WTC11 (cell line): Measurements from ENCODE around the gene BMP2K. TPM values are rescaled to one million over a fixed set of nuclear protein-coding genes. Genes with fewer than 3 reads are reported as not detected.

Source experiments
- ATAC-seq: fragments of 200-7000 bp; cut with Tn5 transposase; 2 replicates; pipeline ENCODE4 v1.10.0; 2021; ENCODE audit warnings: mild to moderate bottlenecking, moderate library complexity
- CTCF ChIA-PET: fragments of 300-600 bp; sonication (Branson Sonifier 250); formaldehyde crosslinking; loops from one replicate; lab custom pipeline; 2021; ENCODE audit warnings: antibody characterized with exemption; lab: Charles Lee
- POLR2A ChIA-PET: fragments of 350-600 bp; sonication (Branson Sonifier 250); formaldehyde crosslinking; loops from one replicate; lab custom pipeline; 2021; ENCODE audit warnings: antibody characterized with exemption; lab: Charles Lee
- DNase-seq: peaks from one replicate; pipeline ENCODE4 v3.0.0; 2021; ENCODE audit warnings: low spot score
- H3K27ac Mint-ChIP-seq: 2 replicates; pipeline ENCODE4 v1.8.0; 2021; ENCODE audit warnings: mixed read lengths
- H3K27me3 Mint-ChIP-seq: 2 replicates; pipeline ENCODE4 v1.8.0; 2021; ENCODE audit warnings: low read depth, mild to moderate bottlenecking, moderate library complexity, mixed read lengths
- H3K36me3 Mint-ChIP-seq: 2 replicates; pipeline ENCODE4 v1.8.0; 2021; ENCODE audit warnings: mixed read lengths
- H3K4me1 Mint-ChIP-seq: 2 replicates; pipeline ENCODE4 v1.8.0; 2022; ENCODE audit warnings: mixed read lengths
- H3K4me3 Mint-ChIP-seq: 2 replicates; pipeline ENCODE4 v1.8.0; 2021; ENCODE audit warnings: mild to moderate bottlenecking, moderate library complexity, mixed read lengths
- H3K9me3 Mint-ChIP-seq: 2 replicates; pipeline ENCODE4 v1.8.0; 2021; ENCODE audit warnings: mixed read lengths
- CREB1 ChIP-seq: sonication (generic); formaldehyde crosslinking; IDR thresholded peaks from 2 replicates; pipeline ENCODE4 v1.8.0; 2023; ENCODE audit warnings: mild to moderate bottlenecking, missing genetic modification reagents
- FOXJ3 ChIP-seq: sonication (generic); formaldehyde crosslinking; IDR thresholded peaks from 2 replicates; pipeline ENCODE4 v1.9.0; 2021; ENCODE audit warnings: missing genetic modification reagents, mild to moderate bottlenecking, borderline replicate concordance
- GRHL2 ChIP-seq: fragments of 250-450 bp; sonication (Bioruptor Pico); IDR thresholded peaks from 2 replicates; pipeline ENCODE4 v1.8.0; 2022; ENCODE audit warnings: mild to moderate bottlenecking, moderate library complexity; ENCODE audit not compliant: insufficient replicate concordance, severe bottlenecking
- KAT7 ChIP-seq: sonication (generic); formaldehyde crosslinking; IDR thresholded peaks from 2 replicates; pipeline ENCODE4 v1.8.1; 2023; ENCODE audit warnings: missing genetic modification reagents, mild to moderate bottlenecking, borderline replicate concordance
- NFATC4 ChIP-seq: fragments of 250-450 bp; sonication (Bioruptor Pico); IDR thresholded peaks from 2 replicates; pipeline ENCODE4 v1.9.0; 2021; ENCODE audit warnings: mild to moderate bottlenecking
- NFE2L1 ChIP-seq: sonication (generic); formaldehyde crosslinking; IDR thresholded peaks from 2 replicates; pipeline ENCODE4 v1.8.1; 2023; ENCODE audit warnings: missing genetic modification reagents
- RELA ChIP-seq: sonication (generic); formaldehyde crosslinking; IDR thresholded peaks from 2 replicates; pipeline ENCODE4 v1.8.1; 2022; ENCODE audit warnings: missing genetic modification reagents, mild to moderate bottlenecking, borderline replicate concordance
- SMAD4 ChIP-seq: sonication (generic); formaldehyde crosslinking; IDR thresholded peaks from 2 replicates; pipeline ENCODE4 v1.8.0; 2022; ENCODE audit warnings: mild to moderate bottlenecking, missing genetic modification reagents
- USF1 ChIP-seq: sonication (generic); formaldehyde crosslinking; IDR thresholded peaks from 2 replicates; pipeline ENCODE4 v1.8.0; 2022; ENCODE audit warnings: mild to moderate bottlenecking, missing genetic modification reagents
- ZNF138 ChIP-seq: sonication (generic); formaldehyde crosslinking; conservative IDR thresholded peaks from 2 replicates; pipeline ENCODE4 v1.8.1; 2022; ENCODE audit warnings: mild to moderate bottlenecking, moderate library complexity, missing genetic modification reagents
- ZNF232 ChIP-seq: sonication (generic); formaldehyde crosslinking; IDR thresholded peaks from 2 replicates; pipeline ENCODE4 v1.8.0; 2022; ENCODE audit warnings: mild to moderate bottlenecking, missing genetic modification reagents
- ZNF317 ChIP-seq: sonication (generic); formaldehyde crosslinking; IDR thresholded peaks from 2 replicates; pipeline ENCODE4 v1.8.1; 2023; ENCODE audit warnings: low read depth, mild to moderate bottlenecking, moderate library complexity, missing genetic modification reagents, borderline replicate concordance
- ZNF512 ChIP-seq: sonication (generic); formaldehyde crosslinking; IDR thresholded peaks from 2 replicates; pipeline ENCODE4 v1.8.1; 2022; ENCODE audit warnings: missing genetic modification reagents, borderline replicate concordance
- total RNA-seq: library from RNA; stranded (reverse); gene quantifications from 3 replicates; pipeline ENCODE4 v1.2.3, GENCODE V29; 2021
- TF ChIP-seq, protein P1 (sequence below): fragments of 250-450 bp; sonication (Bioruptor Pico); IDR thresholded peaks from 2 replicates; pipeline ENCODE4 v1.8.0; 2021; ENCODE audit warnings: mild to moderate bottlenecking
- TF ChIP-seq, protein P2 (sequence below): fragments of 250-450 bp; sonication (Bioruptor Pico); conservative IDR thresholded peaks from 2 replicates; pipeline ENCODE4 v1.9.0; 2021; ENCODE audit warnings: mild to moderate bottlenecking
- TF ChIP-seq, protein P3 (sequence below): sonication (generic); formaldehyde crosslinking; IDR thresholded peaks from 2 replicates; pipeline ENCODE4 v1.8.0; 2022; ENCODE audit warnings: missing genetic modification reagents
- TF ChIP-seq, protein P4 (sequence below): sonication (generic); formaldehyde crosslinking; IDR thresholded peaks from 2 replicates; pipeline ENCODE4 v1.8.1; 2022; ENCODE audit warnings: mild to moderate bottlenecking, moderate library complexity, missing genetic modification reagents

BMP2K gene
- total RNA-seq, 1 experiment from 2014 or later, result 19.9 TPM

DNA sequence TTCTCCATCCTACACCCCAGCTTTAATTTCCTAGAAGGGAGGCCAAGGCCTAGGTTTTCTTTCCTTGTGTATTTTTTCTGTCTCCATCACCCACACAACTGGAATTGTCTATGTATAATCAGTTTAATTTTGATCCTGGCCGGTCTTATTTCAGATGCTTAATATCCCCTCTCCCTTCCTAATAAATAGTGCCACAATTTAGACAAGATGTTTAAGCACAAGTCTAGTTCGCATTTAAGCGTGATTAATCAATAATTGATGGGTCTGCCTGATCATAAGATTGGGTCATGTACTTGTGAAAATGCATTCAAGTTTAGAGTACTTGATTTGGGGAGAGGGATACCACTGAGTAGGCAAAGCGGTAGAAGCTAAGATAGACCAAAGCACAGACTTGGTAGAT lies 2.4 kb downstream of the BMP2K start:
- H3K4me1 Mint-ChIP-seq, result peaks cover 10% of the 10 kb centered on the region; the same call in 1 of the 2 replicates
- DNase-seq, result no peak
- no peak overlapping the region for H3K4me3 Mint-ChIP-seq
- POLR2A ChIA-PET, result no interaction called here
- H3K9me3 Mint-ChIP-seq, result no peaks in the 10 kb centered on the region
- TF ChIP-seq ZNF317, result no peak
- TF ChIP-seq USF1, result no peak
- TF ChIP-seq NFE2L1, result no peak
- TF ChIP-seq, protein P1, sequence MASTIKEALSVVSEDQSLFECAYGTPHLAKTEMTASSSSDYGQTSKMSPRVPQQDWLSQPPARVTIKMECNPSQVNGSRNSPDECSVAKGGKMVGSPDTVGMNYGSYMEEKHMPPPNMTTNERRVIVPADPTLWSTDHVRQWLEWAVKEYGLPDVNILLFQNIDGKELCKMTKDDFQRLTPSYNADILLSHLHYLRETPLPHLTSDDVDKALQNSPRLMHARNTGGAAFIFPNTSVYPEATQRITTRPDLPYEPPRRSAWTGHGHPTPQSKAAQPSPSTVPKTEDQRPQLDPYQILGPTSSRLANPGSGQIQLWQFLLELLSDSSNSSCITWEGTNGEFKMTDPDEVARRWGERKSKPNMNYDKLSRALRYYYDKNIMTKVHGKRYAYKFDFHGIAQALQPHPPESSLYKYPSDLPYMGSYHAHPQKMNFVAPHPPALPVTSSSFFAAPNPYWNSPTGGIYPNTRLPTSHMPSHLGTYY (CRISPR knock-in tag), result no peak
- TF ChIP-seq, protein P2, sequence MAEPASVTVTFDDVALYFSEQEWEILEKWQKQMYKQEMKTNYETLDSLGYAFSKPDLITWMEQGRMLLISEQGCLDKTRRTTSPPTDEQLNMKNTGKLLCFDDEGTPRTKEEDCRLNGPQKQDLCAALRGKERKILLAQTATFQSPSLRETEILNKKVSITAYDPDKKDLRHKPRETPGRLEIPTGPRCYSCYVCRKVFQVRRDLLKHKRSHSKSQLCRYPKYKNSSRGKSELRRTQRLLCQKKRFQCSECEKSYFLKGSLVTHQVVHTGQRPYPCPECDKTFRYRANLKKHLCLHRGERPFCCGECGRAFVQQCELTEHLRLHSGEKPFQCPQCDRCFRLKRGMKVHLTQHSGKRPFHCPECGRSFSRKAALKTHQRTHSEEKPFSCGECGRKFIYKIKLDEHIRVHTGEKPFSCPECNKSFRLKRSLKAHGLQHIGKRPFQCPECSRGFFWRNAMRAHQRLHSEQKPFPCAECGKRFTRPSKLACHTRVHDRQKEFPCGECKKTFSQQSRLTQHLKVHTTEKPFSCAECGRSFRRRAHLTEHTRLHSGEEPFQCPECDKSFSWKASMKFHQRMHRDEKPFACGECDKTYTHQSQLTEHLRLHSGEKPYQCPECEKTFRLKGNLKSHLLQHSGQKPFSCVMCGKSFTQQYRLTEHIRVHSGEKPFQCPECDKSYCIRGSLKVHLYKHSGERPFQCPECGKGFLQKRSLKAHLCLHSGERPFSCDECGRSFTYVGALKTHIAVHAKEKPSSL (CRISPR knock-in tag), result no peak
- TF ChIP-seq ZNF138, result no peak
- TF ChIP-seq CREB1, result no peak
- TF ChIP-seq GRHL2 (CRISPR knock-in tag), result no peak
- TF ChIP-seq, protein P3, sequence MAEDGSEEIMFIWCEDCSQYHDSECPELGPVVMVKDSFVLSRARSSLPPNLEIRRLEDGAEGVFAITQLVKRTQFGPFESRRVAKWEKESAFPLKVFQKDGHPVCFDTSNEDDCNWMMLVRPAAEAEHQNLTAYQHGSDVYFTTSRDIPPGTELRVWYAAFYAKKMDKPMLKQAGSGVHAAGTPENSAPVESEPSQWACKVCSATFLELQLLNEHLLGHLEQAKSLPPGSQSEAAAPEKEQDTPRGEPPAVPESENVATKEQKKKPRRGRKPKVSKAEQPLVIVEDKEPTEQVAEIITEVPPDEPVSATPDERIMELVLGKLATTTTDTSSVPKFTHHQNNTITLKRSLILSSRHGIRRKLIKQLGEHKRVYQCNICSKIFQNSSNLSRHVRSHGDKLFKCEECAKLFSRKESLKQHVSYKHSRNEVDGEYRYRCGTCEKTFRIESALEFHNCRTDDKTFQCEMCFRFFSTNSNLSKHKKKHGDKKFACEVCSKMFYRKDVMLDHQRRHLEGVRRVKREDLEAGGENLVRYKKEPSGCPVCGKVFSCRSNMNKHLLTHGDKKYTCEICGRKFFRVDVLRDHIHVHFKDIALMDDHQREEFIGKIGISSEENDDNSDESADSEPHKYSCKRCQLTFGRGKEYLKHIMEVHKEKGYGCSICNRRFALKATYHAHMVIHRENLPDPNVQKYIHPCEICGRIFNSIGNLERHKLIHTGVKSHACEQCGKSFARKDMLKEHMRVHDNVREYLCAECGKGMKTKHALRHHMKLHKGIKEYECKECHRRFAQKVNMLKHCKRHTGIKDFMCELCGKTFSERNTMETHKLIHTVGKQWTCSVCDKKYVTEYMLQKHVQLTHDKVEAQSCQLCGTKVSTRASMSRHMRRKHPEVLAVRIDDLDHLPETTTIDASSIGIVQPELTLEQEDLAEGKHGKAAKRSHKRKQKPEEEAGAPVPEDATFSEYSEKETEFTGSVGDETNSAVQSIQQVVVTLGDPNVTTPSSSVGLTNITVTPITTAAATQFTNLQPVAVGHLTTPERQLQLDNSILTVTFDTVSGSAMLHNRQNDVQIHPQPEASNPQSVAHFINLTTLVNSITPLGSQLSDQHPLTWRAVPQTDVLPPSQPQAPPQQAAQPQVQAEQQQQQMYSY (CRISPR knock-in tag), result no peak
- no peak for TF ChIP-seq NFATC4 (CRISPR knock-in tag)
- TF ChIP-seq SMAD4 (CRISPR knock-in tag), result no peak
- TF ChIP-seq KAT7, result no peak
- TF ChIP-seq ZNF232 (CRISPR knock-in tag), result no peak
- no peak for TF ChIP-seq ZNF512 (CRISPR knock-in tag)
- TF ChIP-seq FOXJ3 (CRISPR knock-in tag), result no peak
- no peak for TF ChIP-seq RELA (CRISPR knock-in tag)
- H3K36me3 Mint-ChIP-seq, result no peaks in the 10 kb centered on the region
- no peak overlapping the region for H3K27ac Mint-ChIP-seq
- H3K27me3 Mint-ChIP-seq, result no peaks in the 10 kb centered on the region
- no peak for ATAC-seq
- CTCF ChIA-PET, result no interaction called here

- no peaks in the 10 kb centered on the region for H3K9me3 Mint-ChIP-seq
- TF ChIP-seq, protein P4, sequence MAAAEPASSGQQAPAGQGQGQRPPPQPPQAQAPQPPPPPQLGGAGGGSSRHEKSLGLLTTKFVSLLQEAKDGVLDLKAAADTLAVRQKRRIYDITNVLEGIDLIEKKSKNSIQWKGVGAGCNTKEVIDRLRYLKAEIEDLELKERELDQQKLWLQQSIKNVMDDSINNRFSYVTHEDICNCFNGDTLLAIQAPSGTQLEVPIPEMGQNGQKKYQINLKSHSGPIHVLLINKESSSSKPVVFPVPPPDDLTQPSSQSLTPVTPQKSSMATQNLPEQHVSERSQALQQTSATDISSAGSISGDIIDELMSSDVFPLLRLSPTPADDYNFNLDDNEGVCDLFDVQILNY (CRISPR knock-in tag), result no peak
- ATAC-seq, result no peak
- POLR2A ChIA-PET, result no interaction called here
- no peaks in the 10 kb centered on the region for H3K27me3 Mint-ChIP-seq
- DNase-seq, result no peak
- H3K4me1 Mint-ChIP-seq, result peaks cover 14% of the 10 kb centered on the region
- no peak overlapping the region for H3K4me3 Mint-ChIP-seq
- CTCF ChIA-PET, result no interaction called here
- no peaks in the 10 kb centered on the region for H3K36me3 Mint-ChIP-seq
- H3K27ac Mint-ChIP-seq, result no peak overlapping the region
These were observed 3.1 kb downstream of the BMP2K start for GRCh38 chr4:78779280-78779679.
